ENCODE results near the gene CTDNEP1.

DNA sequence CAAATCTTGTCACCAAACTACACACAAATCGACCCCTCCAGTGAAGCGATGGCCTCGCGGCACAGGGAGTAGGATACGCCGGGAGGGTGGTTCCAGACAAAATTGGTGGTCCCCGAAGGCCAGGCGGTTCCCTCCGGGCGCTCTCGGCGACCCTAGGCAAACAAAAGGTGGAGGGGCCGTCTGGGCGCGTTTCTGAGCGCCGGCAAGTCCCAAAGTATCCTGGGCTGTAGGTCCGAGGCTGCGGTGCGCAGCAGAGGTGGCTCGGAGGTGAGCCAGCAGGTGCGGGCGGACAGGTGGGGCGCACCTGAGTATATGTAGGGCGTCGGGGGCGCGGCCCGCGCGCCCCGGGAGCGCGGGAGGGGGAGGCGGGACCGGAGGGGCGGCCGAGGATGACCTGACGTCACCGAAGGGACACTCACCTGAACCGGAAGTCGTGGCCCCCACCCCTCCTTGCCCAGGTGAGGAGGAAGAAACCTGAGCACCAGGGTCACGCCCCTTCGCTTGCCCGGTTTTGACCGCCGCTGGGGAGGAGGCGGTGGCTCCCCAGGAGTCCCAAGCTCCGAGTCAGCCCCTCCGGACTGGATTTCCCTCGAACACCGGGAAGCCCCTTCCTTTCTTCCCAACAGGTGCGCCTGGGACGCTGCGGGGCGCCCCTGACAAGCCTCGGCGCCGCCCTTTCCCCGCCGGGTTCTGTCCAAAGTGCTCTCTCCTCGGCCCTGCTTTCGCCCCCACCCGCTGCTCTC is 10.8 kb upstream of the CTDNEP1 start, which contains the start of gene CLDN7:
- TF ChIP-seq, protein P1, sequence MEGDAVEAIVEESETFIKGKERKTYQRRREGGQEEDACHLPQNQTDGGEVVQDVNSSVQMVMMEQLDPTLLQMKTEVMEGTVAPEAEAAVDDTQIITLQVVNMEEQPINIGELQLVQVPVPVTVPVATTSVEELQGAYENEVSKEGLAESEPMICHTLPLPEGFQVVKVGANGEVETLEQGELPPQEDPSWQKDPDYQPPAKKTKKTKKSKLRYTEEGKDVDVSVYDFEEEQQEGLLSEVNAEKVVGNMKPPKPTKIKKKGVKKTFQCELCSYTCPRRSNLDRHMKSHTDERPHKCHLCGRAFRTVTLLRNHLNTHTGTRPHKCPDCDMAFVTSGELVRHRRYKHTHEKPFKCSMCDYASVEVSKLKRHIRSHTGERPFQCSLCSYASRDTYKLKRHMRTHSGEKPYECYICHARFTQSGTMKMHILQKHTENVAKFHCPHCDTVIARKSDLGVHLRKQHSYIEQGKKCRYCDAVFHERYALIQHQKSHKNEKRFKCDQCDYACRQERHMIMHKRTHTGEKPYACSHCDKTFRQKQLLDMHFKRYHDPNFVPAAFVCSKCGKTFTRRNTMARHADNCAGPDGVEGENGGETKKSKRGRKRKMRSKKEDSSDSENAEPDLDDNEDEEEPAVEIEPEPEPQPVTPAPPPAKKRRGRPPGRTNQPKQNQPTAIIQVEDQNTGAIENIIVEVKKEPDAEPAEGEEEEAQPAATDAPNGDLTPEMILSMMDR (IDR thresholded peaks at IDR 0.05 in 8 of 11, conservative IDR thresholded peaks at IDR 0.05 in 3 of 11) = no peak
- TF ChIP-seq POLR2AphosphoS5 (IDR thresholded peaks at IDR 0.05) = no peak

Measured in spleen (tissue), 7 donors.